ENCODE results near the gene LGALS16. TPM values are rescaled to one million over a fixed set of nuclear protein-coding genes. Genes with fewer than 3 reads are reported as not detected.
"Not testable (repeated sequence)": the region's sequence is repeated elsewhere in the genome, so short reads cannot be mapped to it uniquely, and the experiment has no call there.

The LGALS16 gene
- total RNA-seq, 1 donor from 2014 or later: not detected

DNA sequence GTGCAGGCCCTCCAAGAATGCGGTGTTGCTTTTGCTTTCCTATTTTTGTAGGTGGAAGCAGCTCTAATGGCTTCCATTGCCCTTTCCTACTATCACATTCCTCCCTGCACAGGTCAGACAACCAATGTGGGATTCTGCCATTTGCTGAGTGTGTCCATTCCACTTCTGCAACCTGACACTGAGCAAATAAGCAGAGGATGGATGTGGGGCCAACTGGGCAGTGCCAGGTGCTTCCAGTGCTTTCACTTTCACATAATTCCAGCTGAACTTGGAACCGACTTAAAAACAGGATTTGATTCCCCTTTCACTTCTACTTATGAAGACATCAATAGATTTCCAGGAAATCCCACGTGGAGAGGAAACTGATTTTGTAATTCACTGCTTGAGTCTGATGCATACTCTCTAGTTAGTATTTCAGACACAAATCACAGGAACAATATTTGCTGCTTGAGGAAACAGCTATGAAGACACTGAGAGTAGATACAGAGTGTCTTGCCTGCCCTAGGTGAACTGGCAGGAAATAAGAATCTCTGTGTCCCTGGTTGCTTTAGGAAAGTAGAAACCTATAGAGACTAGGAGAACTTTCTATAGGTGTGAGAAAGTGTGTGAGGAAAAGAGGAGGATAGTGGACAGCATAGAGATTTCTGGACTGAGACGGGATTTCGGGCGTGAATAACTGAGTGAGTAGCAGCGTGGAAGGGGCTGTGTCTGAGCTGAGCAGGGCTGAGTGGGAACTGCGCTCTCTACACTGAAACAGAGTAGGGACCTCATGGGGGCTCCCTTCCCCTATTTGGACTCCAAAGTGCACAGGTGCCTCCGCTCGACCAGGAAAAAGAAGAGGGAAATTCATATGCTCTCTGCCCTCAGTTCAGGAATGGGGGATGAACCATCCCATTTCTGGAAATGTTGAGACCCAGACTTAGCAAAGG, 22.5 kb downstream of the LGALS16 start:
- no peak for DNase-seq (ENCODE audit: low spot score)

- peak; percentile 8 for DNase-seq (ENCODE audit: low spot score)
Measured at GRCh38 chr19:39679056-39679790, 23.5 kb downstream of the LGALS16 start.

GRCh38 chr19:39679791-39680168, 24.1 kb downstream of the LGALS16 start:
- no peak for DNase-seq (ENCODE audit: low spot score)

- no peak for DNase-seq (ENCODE audit: low spot score)
Measured at GRCh38 chr19:39680593-39680992, 24.9 kb downstream of the LGALS16 start.

- DNase-seq (ENCODE audit: low spot score): no peak
Measured at GRCh38 chr19:39681416-39681815, 25.7 kb downstream of the LGALS16 start.

DNA sequence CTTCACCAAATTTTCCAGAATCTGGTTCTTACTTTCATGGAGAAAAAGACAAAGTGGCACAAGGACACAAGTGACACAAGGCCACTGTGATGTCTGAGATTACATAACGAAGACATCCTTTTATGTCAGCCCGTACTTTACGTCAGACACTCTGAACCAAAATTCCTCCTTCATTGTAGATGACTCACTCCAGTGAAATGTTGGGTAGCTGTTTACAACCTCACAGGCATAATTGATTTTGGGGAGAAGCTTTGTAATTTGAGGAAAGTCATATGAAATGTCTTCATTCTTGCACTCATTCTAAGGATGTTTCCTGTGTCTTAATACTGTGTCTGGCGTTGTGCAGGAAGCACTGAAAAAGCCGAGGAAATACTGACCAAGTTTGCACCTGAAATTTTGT, 28.6 kb downstream of the LGALS16 start:
- DNase-seq (ENCODE audit: low spot score): no peak

- DNase-seq (ENCODE audit: low spot score): no peak
Measured at GRCh38 chr19:39686739-39687138, 31.0 kb downstream of the LGALS16 start.

DNA sequence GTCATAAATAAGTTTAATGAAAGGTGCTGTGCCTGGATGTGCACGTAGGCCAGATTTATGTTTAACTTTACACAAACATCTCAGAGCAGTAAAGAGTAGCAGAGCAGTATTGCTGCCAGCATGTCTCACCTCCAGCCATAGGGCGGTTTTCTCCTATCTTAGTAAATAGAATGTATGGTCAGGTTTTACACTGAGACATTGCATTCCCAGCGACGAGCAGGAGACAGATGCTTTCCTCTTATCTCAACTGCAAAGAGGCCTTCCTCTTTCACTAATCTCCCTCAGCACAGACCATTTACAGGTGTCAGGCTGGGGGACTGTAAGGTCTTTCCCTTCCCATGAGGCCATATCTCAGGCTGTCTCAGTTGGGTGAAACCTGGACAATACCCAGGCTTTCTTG, 32.9 kb downstream of the LGALS16 start:
- DNase-seq (ENCODE audit: low spot score): not testable (repeated sequence)

- DNase-seq (ENCODE audit: low spot score): no peak
Measured at GRCh38 chr19:39692166-39692565, 36.5 kb downstream of the LGALS16 start.

GRCh38 chr19:39692822-39693221, 37.1 kb downstream of the LGALS16 start:
- no peak for DNase-seq (ENCODE audit: low spot score)

GRCh38 chr19:39695759-39696158, 40.0 kb downstream of the LGALS16 start:
- DNase-seq (ENCODE audit: low spot score): no peak

DNA sequence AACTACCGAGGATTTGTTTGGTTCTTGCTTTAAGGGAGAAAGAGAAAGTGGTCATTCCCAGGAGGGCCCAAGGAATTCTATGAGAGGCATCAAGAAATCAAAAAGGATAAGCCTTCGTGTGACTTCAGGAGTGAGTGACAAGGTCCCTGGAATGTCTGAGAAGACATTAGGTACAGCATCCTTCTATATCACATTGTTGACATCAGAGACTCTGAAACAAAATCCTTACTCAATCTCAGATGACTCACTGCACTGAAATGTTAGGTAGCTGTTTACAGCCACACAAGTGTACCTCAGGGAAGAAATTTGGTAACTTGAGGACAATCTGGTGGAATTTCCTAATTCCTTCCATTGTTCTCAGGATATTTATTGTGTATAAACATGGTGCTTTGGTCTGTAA, 40.7 kb downstream of the LGALS16 start:
- DNase-seq (ENCODE audit: low spot score): no peak

DNA sequence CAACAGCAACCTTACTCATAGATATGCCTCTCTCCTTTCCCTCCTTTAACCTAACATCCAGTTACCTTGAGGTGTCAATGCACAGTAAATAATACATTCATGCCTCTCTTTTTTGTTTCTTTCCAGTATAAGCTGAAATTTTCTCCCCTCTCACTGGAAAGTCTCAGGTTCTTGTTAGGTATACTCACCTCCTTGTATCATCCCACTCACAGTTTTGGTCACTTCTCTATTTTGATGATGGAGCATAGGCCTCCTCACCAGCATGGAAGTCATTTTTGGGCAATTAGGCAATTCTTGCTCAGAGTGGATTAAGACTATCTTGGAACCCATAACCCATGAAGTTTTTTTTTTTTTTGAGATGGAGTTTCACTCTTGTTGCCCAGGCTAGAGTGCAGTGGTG, 42.8 kb downstream of the LGALS16 start:
- no peak for DNase-seq (ENCODE audit: low spot score)

- DNase-seq (ENCODE audit: low spot score): no peak
Measured at GRCh38 chr19:39701291-39701690, 45.6 kb downstream of the LGALS16 start.

DNA sequence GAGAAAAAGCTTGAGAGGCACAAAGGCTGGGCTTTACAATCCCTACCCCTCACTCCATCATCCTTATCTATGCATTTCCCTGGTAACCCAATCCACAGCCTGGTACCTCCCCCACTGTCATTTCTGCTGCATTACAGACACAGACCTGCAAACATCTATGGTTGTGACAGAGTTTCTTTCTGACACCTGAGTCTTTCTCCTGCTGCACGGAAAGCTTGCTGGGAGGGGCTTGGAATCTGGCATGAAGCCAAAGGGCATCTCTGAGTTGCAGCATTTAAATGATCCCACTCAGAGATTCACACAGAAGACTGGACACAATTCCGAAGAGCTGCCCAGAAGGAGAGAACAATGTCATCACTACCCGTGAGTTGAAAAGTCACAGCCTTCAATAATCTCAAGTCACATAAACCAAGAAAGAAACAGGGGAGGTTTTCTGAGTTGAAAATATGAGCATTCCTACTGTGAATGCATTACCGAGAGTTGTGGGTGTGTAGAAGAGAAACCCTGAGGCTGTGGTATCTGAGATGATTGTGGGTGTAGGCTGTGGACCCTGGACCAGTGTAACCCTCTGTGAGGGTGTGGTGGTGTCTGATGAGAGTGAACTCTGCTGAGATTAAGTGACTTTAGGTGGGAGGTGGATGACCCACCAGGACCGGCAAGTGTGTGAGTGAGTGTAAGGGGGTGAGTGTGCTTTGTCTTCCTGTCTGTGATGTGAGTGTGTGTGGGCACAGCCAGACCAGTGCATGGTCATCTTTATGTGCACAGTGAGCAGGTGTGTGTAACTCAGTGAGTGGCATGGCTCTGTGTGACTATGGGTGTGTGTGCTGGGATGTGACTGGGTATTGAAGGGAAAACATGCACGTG, 48.7 kb downstream of the LGALS16 start, which contains the start of gene LGALS14:
Gene LGALS14 (plus strand): TSS at position 301 of the 864 bp plus-strand sequence. CDS start 48 bp downstream, at position 349.
- no peak for DNase-seq (ENCODE audit: low spot score)

GRCh38 chr19:39705578-39706188, 50.0 kb downstream of the LGALS16 start:
- DNase-seq (ENCODE audit: low spot score): no peak

- no peak for DNase-seq (ENCODE audit: low spot score)
Measured at GRCh38 chr19:39708594-39708993, 52.9 kb downstream of the LGALS16 start.

DNA sequence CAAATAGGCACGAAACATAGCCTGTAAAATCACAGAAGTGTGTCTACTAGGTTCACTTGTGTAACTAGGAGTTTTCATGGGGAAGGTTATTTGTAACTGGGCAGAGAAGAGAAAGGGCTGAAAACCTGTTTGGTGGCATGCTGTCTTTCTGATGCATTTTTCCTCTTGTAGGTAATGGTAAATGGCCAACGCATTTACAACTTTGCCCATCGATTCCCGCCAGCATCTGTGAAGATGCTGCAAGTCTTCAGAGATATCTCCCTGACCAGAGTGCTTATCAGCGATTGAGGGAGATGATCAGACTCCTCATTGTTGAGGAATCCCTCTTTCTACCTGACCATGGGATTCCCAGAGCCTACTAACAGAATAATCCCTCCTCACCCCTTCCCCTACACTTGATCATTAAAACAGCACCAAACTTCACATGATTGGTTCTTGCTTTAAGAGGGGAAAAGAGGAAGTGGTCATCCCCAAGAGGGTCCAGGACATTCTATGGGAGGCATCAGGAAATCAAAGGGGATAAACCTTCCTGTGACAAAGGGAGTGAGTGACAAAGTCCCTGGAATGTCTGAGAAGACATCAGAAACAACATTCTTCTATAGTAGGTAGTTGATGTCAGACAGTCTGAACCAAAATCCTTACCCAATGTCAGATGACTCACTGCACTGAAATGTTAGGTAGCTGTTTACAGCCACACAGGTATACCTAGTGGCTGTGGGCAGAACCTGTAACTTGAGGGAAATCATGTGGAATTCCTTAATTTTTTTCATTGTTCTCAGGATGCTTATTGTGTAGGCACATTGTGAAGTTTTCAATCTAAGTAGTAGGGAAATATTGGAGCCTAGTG, 53.5 kb downstream of the LGALS16 start:
- DNase-seq (ENCODE audit: low spot score): no peak

All from umbilical cord (tissue), 2 donors.